22Rv1 (cell line): ENCODE measurements around the gene CEACAM3.

Experiments used
- CTCF ChIP-seq: fragments of 450-650 bp; IDR thresholded peaks from 2 replicates; pipeline ENCODE4 v1.5.1; 2017; ENCODE audit warnings: mild to moderate bottlenecking
- ZFX ChIP-seq: fragments of 450-650 bp; IDR thresholded peaks from 2 replicates; pipeline ENCODE4 v1.6.1; 2017; ENCODE audit warnings: antibody characterized with exemption, borderline replicate concordance

GRCh38 chr19:41853768-41854167 lies 57.4 kb downstream of the CEACAM3 start:
- TF ChIP-seq CTCF, result no peak
- TF ChIP-seq ZFX, result no peak
